Measurements from ENCODE around the gene BTD. TPM values are rescaled to one million over a fixed set of nuclear protein-coding genes. Genes with fewer than 3 reads are reported as not detected.

Gene BTD
- total RNA-seq, 1 experiment from 2014 or later = 7.2 TPM

GRCh38 chr3:15606434-15606891 is 4.9 kb downstream of the BTD start:
- TF ChIP-seq CTCF (IDR thresholded peaks at IDR 0.05; ENCODE audit: unreplicated experiment) = no peak
- POLR2A ChIA-PET = no interaction called here
- CTCF ChIA-PET = interaction anchor here (0.5 to 1.2 kb wide), 2 partner anchors 154 to 454 kb away, joined by 3 read pairs; no protein-coding TSS in a partner anchor
- Mint-ChIP-seq H3K9me3 (ENCODE audit: unreplicated experiment) (no peaks in the 10 kb centered on the region), H3K4me3 (ENCODE audit: unreplicated experiment) (no peak overlapping the region), H3K27ac (ENCODE audit: low read depth, unreplicated experiment) (no peak overlapping the region), H3K27me3 (ENCODE audit: insufficient read depth, unreplicated experiment) (no peaks in the 10 kb centered on the region), H3K36me3 (ENCODE audit: insufficient read depth, unreplicated experiment) (no peaks in the 10 kb centered on the region), H3K4me1 (ENCODE audit: insufficient read depth, unreplicated experiment) (peaks cover 15% of the 10 kb centered on the region)
- no peak for DNase-seq (ENCODE audit: unreplicated experiment)
- intact Hi-C loops (cut with micrococcal nuclease) = no loop called here
- no TSS peak for BruUV-seq (replicated peaks)

- H3K9me3 Mint-ChIP-seq (ENCODE audit: unreplicated experiment) = no peaks in the 10 kb centered on the region
- POLR2A ChIA-PET = interaction anchor here (0.6 to 2.8 kb wide), 11 partner anchors 9 to 654 kb away, joined by 3 to 22 read pairs (median 3); partner anchors contain the start of genes ANKRD28, BTD, DPH3 and HACL1
These were observed 8.7 kb downstream of the BTD start for GRCh38 chr3:15610082-15610759.

GRCh38 chr3:15611018-15611417 is 9.5 kb downstream of the BTD start:
- Mint-ChIP-seq H3K27me3 (ENCODE audit: insufficient read depth, unreplicated experiment) (no peaks in the 10 kb centered on the region), H3K27ac (ENCODE audit: low read depth, unreplicated experiment) (peak overlapping the region; percentile 63), H3K36me3 (ENCODE audit: insufficient read depth, unreplicated experiment) (peaks cover 5% of the 10 kb centered on the region), H3K9me3 (ENCODE audit: unreplicated experiment) (no peaks in the 10 kb centered on the region), H3K4me1 (ENCODE audit: insufficient read depth, unreplicated experiment) (peaks cover 13% of the 10 kb centered on the region), H3K4me3 (ENCODE audit: unreplicated experiment) (no peak overlapping the region)
- TF ChIP-seq CTCF (IDR thresholded peaks at IDR 0.05; ENCODE audit: unreplicated experiment) = no peak
- intact Hi-C loops (cut with micrococcal nuclease) = loop anchor here (5.0 kb wide), 1 partner anchor 186 kb away; the partner anchor contains the start of gene ANKRD28
- DNase-seq (ENCODE audit: unreplicated experiment) = no peak
- ChIA-PET POLR2A (interaction anchor here (0.6 to 2.8 kb wide), 8 partner anchors 10 to 653 kb away, joined by 3 to 22 read pairs (median 4); partner anchors contain the start of genes ANKRD28, BTD, DPH3 and HACL1), CTCF (interaction anchor here (1.1 to 1.5 kb wide), 2 partner anchors 9 to 19 kb away, joined by 4 to 7 read pairs; partner anchors contain the start of genes BTD and HACL1)
- BruUV-seq (replicated peaks) = no TSS peak

More at GRCh38 chr3:15610082-15610759, 8.7 kb downstream of the BTD start:
- Mint-ChIP-seq H3K27ac (ENCODE audit: low read depth, unreplicated experiment) (peak overlapping the region; percentile 63), H3K4me3 (ENCODE audit: unreplicated experiment) (peak overlapping the region; percentile 12), H3K27me3 (ENCODE audit: insufficient read depth, unreplicated experiment) (no peaks in the 10 kb centered on the region), H3K4me1 (ENCODE audit: insufficient read depth, unreplicated experiment) (peaks cover 13% of the 10 kb centered on the region), H3K36me3 (ENCODE audit: insufficient read depth, unreplicated experiment) (peaks cover 5% of the 10 kb centered on the region)
- intact Hi-C loops (cut with micrococcal nuclease) = loop anchor here (5.0 kb wide), 1 partner anchor 187 kb away; the partner anchor contains the start of gene ANKRD28
- CTCF ChIA-PET = interaction anchor here (0.7 to 1.5 kb wide), 5 partner anchors 9 to 367 kb away, joined by 3 to 7 read pairs (median 3); partner anchors contain the start of genes BTD and HACL1
- DNase-seq (ENCODE audit: unreplicated experiment) = peak; percentile 100
- no TSS peak for BruUV-seq (replicated peaks)
- TF ChIP-seq CTCF (IDR thresholded peaks at IDR 0.05; ENCODE audit: unreplicated experiment) = no peak

- DNase-seq (ENCODE audit: unreplicated experiment) = no peak
- TF ChIP-seq CTCF (IDR thresholded peaks at IDR 0.05; ENCODE audit: unreplicated experiment) = no peak
- BruUV-seq (replicated peaks) = no TSS peak
- Mint-ChIP-seq H3K27ac (ENCODE audit: low read depth, unreplicated experiment) (peak overlapping the region; percentile 57), H3K4me3 (ENCODE audit: unreplicated experiment) (no peak overlapping the region), H3K9me3 (ENCODE audit: unreplicated experiment) (no peaks in the 10 kb centered on the region), H3K36me3 (ENCODE audit: insufficient read depth, unreplicated experiment) (peaks cover 5% of the 10 kb centered on the region), H3K4me1 (ENCODE audit: insufficient read depth, unreplicated experiment) (peaks cover 13% of the 10 kb centered on the region), H3K27me3 (ENCODE audit: insufficient read depth, unreplicated experiment) (no peaks in the 10 kb centered on the region)
- ChIA-PET POLR2A (interaction anchor here (0.9 kb wide), 1 partner anchor 37 kb away, joined by 4 read pairs; no protein-coding TSS in a partner anchor), CTCF (interaction anchor here (0.7 to 0.8 kb wide), 4 partner anchors 155 to 1407 kb away, joined by 3 to 5 read pairs (median 3); no protein-coding TSS in a partner anchor)
- intact Hi-C loops (cut with micrococcal nuclease) = loop anchor here (5.0 kb wide), 1 partner anchor 185 kb away; the partner anchor contains the start of gene ANKRD28
These were observed 10.5 kb downstream of the BTD start for GRCh38 chr3:15612001-15612400.

Data from MCF 10A (cell line).